GM12891 (cell line): ENCODE data around the gene ANO5.
"Not testable (repeated sequence)": the region's sequence is repeated elsewhere in the genome, so short reads cannot be mapped to it uniquely, and the experiment has no call there.

Source experiments
- DNase-seq: peaks from one replicate; pipeline ENCODE4 v3.0.0; 2011; ENCODE audit warnings: low spot score; ENCODE audit not compliant: insufficient read length
- FAIRE-seq: peaks from 2 replicates; lab custom pipeline; 2011; peaks lifted over from hg19 to GRCh38; lab: Jason Lieb, UNC
- PAX5 ChIP-seq: IDR thresholded peaks from 2 replicates; pipeline ENCODE4 v1.6.1; 2011; ENCODE audit warnings: low read length, moderate library complexity, mild to moderate bottlenecking; ENCODE audit not compliant: insufficient read depth, severe bottlenecking
- POLR2A ChIP-seq: IDR thresholded peaks from 2 replicates; pipeline ENCODE4 v1.6.1; 2011; ENCODE audit warnings: low read depth, low read length, control low read depth
- POLR2AphosphoS5 ChIP-seq: IDR thresholded peaks from 2 replicates; pipeline ENCODE4 v1.6.1; 2011; ENCODE audit warnings: low read depth, low read length, control low read depth
- POU2F2 ChIP-seq: IDR thresholded peaks from 2 replicates; pipeline ENCODE4 v1.6.1; 2011; ENCODE audit warnings: low read depth, mild to moderate bottlenecking, control low read depth, low read length, moderate library complexity
- SPI1 ChIP-seq: IDR thresholded peaks from 2 replicates; pipeline ENCODE4 v1.6.1; 2011; ENCODE audit warnings: low read depth, low read length, control low read depth
- TAF1 ChIP-seq: IDR thresholded peaks from 2 replicates; pipeline ENCODE4 v1.6.1; 2011; ENCODE audit warnings: low read depth, low read length, control low read depth

The ANO5 gene

DNA sequence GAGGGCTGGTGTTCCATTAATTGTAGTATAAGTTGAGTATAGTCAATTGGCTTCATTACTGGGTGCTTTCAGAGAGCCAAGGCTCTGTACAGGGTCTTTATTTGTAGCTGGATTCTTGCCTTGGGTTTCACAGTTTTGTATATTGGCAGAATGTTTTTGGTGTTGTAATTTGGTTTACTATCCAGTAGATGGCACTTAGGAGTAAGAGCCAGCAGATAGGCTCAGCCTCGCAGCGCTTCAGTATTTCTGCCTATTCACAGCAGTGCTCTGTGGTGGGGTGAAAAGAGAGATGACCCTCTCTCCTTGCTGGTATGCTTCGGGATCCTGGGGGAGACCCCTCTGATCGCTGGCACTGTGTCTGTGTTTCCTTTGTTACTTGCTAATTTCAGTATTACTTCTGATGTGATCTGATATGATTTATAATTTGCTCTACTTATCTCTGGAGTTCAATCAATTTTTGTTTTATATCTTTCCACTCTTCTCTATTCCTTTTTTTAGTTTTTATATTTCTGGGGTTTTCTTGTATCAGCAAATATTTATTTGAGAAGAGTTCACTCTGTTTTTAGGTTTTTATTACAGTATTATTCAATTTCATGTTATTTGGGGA lies 52.2 kb downstream of the ANO5 start:
- DNase-seq, result no peak
- no peak for TF ChIP-seq SPI1
- no peak for TF ChIP-seq POU2F2
- TF ChIP-seq TAF1, result no peak
- peak; percentile 85 for FAIRE-seq

DNA sequence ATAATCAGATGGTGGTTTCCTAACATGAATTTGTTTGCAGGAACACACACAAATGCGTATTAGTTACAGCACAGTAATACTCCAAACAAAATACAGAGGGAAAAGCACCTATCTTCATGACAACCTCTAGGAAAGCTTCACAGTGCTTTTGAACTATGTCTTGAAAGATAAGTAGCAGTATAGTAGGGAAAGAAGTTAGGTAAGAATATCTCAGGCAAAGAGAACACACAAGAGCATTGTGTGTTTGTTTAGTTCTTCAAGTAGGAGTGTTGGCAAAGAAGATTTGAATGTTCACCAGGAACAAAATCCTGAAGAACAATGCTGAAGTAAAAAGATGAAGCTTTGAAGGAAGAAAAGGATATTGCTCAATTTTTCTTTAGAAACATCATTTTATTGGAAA lies 54.1 kb downstream of the ANO5 start:
- DNase-seq (no peak), FAIRE-seq (no peak)
- TF ChIP-seq TAF1, result no peak
- no peak for TF ChIP-seq POLR2A
- no peak for TF ChIP-seq POLR2AphosphoS5
- TF ChIP-seq PAX5, result no peak
- no peak for TF ChIP-seq SPI1

DNA sequence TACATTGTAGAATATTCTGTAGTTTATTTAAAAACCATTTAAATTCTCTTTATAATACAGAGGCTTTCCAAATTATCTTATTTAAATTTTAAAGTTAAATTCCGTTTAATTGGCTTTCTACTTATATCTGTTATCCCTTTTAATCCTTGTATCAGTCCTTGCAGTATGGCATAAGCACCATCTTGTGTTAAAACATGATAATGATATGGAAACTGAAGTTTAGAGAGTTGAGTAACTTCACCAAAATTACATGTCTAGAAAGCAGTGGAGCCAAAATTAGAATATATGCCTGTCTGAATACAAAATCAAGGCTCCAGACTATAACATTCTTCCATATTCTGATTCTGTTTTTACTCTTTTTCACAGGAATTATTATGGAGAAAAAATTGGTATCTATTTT lies 57.0 kb downstream of the ANO5 start:
- DNase-seq (no peak), FAIRE-seq (no peak)
- TF ChIP-seq POU2F2 (no peak), PAX5 (no peak), POLR2AphosphoS5 (no peak), POLR2A (no peak), TAF1 (no peak), SPI1 (no peak)

DNA sequence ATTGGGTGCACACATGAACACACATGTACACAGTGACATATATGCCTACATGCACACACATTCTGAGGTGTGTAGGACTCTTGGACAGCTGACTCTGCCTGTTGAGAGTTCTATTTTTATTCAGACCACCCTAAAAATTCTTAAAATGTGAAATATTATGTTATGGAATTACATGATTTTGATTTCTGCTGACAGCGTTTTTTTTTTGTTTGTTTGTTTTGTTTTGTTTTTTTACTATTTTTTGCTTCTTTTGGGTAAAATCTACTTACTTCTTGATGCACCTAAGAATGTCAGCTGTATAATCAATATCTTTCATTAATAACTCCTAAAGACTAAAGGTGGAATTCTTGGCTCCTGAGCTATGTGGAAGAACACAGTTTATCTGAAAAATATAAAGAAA lies 64.0 kb downstream of the ANO5 start:
- FAIRE-seq (no peak), DNase-seq (no peak)
- TF ChIP-seq SPI1 (no peak), PAX5 (no peak)

DNA sequence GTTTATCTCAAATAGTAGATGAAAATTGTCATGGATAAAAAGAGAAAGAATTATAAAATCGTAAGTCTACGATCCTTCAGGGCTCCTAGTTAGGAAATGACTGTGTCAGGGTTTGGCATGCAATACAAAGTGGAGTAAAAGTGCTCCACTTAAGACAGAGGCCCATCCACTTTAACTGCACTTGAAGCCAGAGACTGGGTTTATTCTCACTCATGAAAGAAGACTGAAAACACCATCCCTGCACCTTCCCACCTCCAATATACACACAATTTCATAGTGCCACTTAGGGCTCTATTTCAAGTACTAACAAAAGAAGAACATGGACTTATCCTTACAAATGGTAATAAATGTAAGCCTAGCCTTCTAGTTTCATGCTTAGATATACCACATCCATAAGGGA lies 70.7 kb downstream of the ANO5 start:
- TF ChIP-seq SPI1 (no peak), POLR2A (no peak), POLR2AphosphoS5 (no peak), TAF1 (no peak), PAX5 (no peak), POU2F2 (no peak)
- no peak for FAIRE-seq
- DNase-seq, result no peak

DNA sequence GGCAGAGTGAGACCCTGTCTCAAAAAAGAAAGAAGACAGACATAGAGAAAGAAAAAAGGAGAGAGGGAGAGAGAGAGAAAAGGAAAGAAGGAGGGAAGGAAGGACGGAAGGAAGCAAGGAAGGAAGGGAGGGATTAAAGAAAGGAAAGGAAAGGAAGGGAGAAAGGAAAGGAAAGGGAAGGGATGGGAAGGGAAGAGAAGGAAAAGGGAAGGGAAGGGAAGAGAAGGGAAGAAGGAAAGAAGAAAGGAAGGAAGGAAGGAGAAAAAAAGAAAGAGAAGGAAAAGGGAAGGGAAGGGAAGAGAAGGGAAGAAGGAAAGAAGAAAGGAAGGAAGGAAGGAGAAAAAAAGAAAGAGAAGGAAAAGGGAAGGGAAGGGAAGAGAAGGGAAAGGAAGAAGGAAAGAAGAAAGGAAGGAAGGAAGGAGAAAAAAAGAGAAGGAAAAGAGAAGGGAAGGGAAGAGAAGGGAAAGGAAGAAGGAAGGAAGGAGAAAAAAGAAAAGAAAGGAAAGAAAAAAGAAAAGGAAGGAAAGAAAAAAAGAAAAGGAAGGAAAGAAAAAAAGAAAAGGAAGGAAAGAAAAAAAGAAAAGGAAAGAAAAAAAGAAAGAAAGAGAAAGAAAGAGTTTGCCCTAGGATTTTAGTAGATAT lies 76.2 kb downstream of the ANO5 start:
- not testable (repeated sequence) for FAIRE-seq

DNA sequence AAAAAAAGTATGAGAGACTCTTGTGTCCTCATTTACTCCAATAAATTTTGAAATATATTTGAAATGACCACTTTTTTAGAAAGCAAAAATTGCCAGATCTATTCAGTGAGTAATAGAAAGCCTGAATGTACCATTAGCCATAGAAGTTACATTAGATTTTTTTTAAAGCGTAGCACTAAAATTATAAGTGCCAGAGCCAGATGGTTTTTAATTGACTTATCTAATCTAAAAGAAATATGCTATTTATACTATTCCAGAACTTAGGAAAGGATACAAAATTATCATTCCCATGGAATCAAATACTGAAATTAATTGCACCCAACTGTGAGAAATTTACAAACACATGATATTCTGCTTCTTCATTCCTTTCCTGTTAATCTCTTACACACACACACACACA lies 80.9 kb downstream of the ANO5 start:
- FAIRE-seq, result no peak
- no peak for TF ChIP-seq POLR2AphosphoS5
- TF ChIP-seq TAF1, result no peak
- no peak for TF ChIP-seq POLR2A
- TF ChIP-seq PAX5, result no peak
- no peak for TF ChIP-seq POU2F2
- no peak for DNase-seq

More for the DNA sequence above, 76.2 kb downstream of the ANO5 start:
- not testable (repeated sequence) for DNase-seq

DNA sequence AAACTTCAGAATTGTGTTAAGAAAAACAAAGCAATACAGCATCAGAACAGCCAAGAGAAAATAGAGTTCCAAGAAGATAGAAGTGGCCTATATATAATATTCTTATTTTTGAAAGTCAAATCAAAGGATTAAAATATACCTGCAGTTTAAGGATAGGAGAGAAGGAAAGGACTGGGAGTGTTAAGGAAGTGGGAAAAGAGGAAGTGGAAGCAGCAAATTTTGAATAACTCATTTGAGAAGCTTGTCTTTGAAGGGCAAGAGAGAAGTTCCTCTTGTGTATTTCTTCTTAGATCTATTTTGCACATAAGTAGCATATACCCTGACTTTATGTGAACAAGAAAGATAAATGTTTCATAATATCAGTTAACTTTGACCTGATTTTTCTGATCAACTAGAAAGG lies 82.7 kb downstream of the ANO5 start:
- FAIRE-seq (no peak), DNase-seq (no peak)
- TF ChIP-seq POLR2AphosphoS5 (no peak), SPI1 (peak; percentile 90)

DNA sequence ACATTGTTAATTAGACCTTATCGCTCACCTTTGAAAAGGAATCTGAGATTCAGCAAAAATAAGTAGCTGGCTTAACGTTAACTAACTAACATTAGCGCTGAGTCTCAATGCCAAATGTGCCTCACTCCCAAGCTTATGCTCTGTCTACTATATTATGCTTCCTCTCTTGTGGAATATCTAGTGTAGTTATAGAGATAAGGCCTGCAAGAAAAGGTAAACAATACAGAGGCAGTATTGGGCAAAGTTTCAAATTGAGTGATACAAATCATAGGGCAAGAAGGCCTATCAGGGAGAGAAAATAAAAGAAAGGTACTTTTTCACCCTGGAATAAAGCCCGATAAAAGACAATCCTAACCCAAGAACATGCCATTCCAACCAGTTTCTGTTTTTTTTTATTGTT lies 83.7 kb downstream of the ANO5 start:
- TF ChIP-seq TAF1 (no peak), PAX5 (no peak), POLR2A (no peak), SPI1 (no peak), POLR2AphosphoS5 (no peak), POU2F2 (no peak)
- FAIRE-seq (no peak), DNase-seq (no peak)

DNA sequence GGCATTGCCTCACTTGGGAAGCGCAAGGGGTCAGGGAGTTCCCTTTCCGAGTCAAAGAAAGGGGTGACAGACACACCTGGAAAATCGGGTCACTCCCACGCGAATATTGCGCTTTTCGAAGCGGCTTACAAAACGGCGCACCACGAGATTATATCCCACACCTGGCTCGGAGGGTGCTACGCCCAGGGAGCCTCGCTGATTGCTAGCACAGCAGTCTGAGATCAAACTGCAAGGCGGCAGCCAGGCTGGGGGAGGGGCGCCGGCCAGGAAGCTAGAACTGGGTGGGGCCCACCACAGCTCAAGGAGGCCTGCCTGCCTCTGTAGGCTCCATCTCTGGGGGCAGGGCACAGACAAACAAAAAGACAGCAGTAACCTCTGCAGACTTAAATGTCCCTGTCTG lies 92.1 kb downstream of the ANO5 start:
- FAIRE-seq, DNase-seq: not testable (repeated sequence)

DNA sequence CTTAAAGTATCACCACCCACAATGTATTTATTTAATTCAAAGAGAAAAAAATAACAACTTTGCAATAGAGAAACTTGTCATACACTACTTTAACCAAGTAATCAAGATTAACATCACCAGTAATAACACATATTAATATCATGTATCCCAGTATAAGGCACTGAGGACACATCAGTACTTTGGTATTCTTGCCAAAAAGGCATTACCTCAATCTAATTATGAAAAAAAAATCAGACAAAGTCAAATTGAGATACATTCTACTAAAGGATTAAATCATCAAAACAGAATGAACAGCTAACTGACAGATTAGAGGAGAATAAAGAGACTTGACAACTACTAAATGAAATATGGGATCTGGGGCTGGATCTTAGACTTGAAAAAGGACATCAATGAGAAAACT lies 109.5 kb downstream of the ANO5 start:
- TF ChIP-seq PAX5 (no peak), POLR2A (no peak), POU2F2 (no peak), POLR2AphosphoS5 (no peak), SPI1 (no peak)
- FAIRE-seq, result no peak
- no peak for DNase-seq

DNA sequence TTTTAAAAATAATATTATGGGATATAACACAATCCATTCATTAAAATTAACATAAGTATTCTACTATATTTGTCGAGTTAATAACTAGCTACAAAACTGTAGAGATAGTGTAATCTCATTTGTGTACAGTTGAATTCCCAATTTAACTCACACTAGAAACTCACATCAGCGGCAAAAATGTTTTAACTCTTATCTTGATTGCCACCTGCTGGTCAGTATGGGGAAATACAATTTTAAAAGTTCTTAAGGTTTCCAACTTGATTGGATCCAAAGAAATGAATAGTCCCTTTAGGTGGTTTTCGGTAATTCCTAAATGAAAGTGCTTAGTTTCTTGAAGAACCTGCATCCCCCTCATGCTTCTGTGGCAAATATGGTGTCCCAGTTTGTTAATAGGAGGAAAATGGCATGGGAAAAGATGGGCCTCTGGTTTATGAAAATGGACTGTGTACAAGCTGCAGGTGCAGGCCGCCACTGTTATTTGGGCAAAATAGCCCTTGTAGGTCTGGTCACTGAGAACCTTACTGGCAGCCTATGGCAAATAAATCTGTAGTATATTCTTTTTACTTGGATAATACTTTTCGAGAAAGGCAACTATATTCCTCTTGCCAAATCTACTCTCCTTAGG lies 111.6 kb downstream of the ANO5 start:
- FAIRE-seq, result no peak
- TF ChIP-seq POU2F2 (no peak), POLR2AphosphoS5 (no peak), SPI1 (no peak), POLR2A (no peak), TAF1 (no peak), PAX5 (no peak)
- DNase-seq, result no peak
